Heart left ventricle (tissue), 13 donors: Measurements from ENCODE around the gene SF3B3.

Experiments used
- CTCF ChIP-seq, 12 donors: fragments of 200-600 bp; sonication (generic) in 4 of 12; IDR thresholded peaks; one replicate each; pipeline versions ENCODE4 v1.5.0 to v1.8.0; 2018 to 2022; ENCODE audit warnings: antibody characterized with exemption in 12 of 12, mild to moderate bottlenecking in 5 of 12
- POLR2A ChIP-seq, 2 donors: fragments of 450-650 bp; IDR thresholded peaks; one replicate each; pipeline ENCODE4 v1.6.1; 2017; ENCODE audit warnings: antibody characterized with exemption in 2 of 2, mild to moderate bottlenecking in 2 of 2, moderate library complexity in 2 of 2
- donor health status: ischemic (EF 13 %, LVEDD 7.1; RV severe dilation, severe dysfunction).
- donor health status: DM: no; HTN: yes; CAD: no.
- donor health status: DM: no; HTN: no; CAD: no.
- donor health status: ischemic (EF 25% LVEDD 6.9; RV normal size, moderate dysfunction).
- donor health status: ischemic (EF 25% LVEDD 5.7; RV mildly dilated, moderate dysfunction).
- donor health status: ischemic (EF 35%, LVEDD 5.7; RV mildly dilated, moderate dysfunction).
- donor health status: nonischemic (EF 11% LVEDD 7.7; RV severe dilation, severe dysfunction).
- donor health status: DM: yes; HTN: yes; CAD: no.
- donor health status: PGD.
- donor health status: ischemic (EF 29% LVEDD 5.4; RV normal size, mild dysfunction).
- donor health status: nonischemic (EF 23%, LVEDD 6.1; RV moderate dilation, normal function).

GRCh38 chr16:70563636-70564035 is 40.0 kb downstream of the SF3B3 start:
- no peak for TF ChIP-seq CTCF (IDR thresholded peaks at IDR 0.05)
- no peak for TF ChIP-seq POLR2A (IDR thresholded peaks at IDR 0.05)
